ENCODE results near the gene DNAI1. TPM values are rescaled to one million over a fixed set of nuclear protein-coding genes. Genes with fewer than 3 reads are reported as not detected.

The DNAI1 gene
- total and polyA plus RNA-seq, 2 of the 13 experiments (the other 11 are each of a cell fraction or from before 2014, with no cell fraction given) = not detected

DNA sequence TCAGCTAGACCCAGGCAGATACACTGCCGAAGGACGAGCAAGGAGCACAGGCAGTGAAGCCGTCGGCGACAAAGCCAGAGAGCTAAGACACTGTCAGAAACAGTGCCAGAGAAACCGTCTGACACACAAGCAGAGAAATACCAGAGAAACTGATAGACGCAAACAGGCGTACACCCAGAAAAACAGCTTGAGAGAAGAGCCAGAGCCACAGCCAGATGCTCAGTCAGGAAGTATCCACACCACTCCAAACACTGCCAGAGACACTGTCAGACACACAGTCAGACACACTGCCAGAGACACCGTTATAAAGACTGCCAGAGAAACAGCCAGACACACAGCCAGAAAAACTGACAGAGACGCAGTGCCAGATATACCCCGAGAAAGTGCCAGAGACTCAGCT, 111.8 kb downstream of the DNAI1 start:
- WGBS (ENCODE audit: low lambda C conversion rate) = 27% methylated on average over 11 of the region's 11 CpGs
- DNase-seq (ENCODE audit: low spot score) (no peak), ATAC-seq (no peak), FAIRE-seq (no peak)
- H3K36me3 ChIP-seq (replicated peaks in 1 of 2; ENCODE audit: control insufficient read depth in 1 of 2, insufficient read depth in 2 of 2, low read length in 2 of 2) = no peaks in the 10 kb centered on the region
- H3K9ac ChIP-seq (ENCODE audit: insufficient read depth, low read depth, low read length) = no peak overlapping the region
- TF ChIP-seq TEAD3 (CRISPR knock-in tag; optimal IDR thresholded peaks at IDR 0.05; ENCODE audit: borderline replicate concordance) (no peak), ZNF383 (CRISPR knock-in tag; IDR thresholded peaks at IDR 0.05; ENCODE audit: borderline replicate concordance) (no peak), TBL1XR1 (IDR thresholded peaks at IDR 0.05; ENCODE audit: borderline replicate concordance, low read length, partially characterized antibody) (no peak), ZFP41 (CRISPR knock-in tag; IDR thresholded peaks at IDR 0.05; ENCODE audit: borderline replicate concordance) (no peak), ATRX (CRISPR knock-in tag; IDR thresholded peaks at IDR 0.05; ENCODE audit: borderline replicate concordance) (no peak), ZNF775 (CRISPR knock-in tag; IDR thresholded peaks at IDR 0.05; ENCODE audit: borderline replicate concordance) (no peak), FOXA1 (IDR thresholded peaks at IDR 0.05) (no peak), FOXA1 (CRISPR knock-in tag; IDR thresholded peaks at IDR 0.05) (no peak), ZNF121 (CRISPR knock-in tag; IDR thresholded peaks at IDR 0.05) (no peak), ESRRA (CRISPR knock-in tag; IDR thresholded peaks at IDR 0.05; ENCODE audit: low read depth) (no peak), SAFB2 (CRISPR knock-in tag; IDR thresholded peaks at IDR 0.05; ENCODE audit: borderline replicate concordance, low read depth) (no peak), BCL6 (CRISPR knock-in tag; IDR thresholded peaks at IDR 0.05) (no peak), MXD4 (CRISPR knock-in tag; IDR thresholded peaks at IDR 0.05) (no peak), KLF16 (CRISPR knock-in tag; IDR thresholded peaks at IDR 0.05) (no peak)
- TF ChIP-seq, protein P1, sequence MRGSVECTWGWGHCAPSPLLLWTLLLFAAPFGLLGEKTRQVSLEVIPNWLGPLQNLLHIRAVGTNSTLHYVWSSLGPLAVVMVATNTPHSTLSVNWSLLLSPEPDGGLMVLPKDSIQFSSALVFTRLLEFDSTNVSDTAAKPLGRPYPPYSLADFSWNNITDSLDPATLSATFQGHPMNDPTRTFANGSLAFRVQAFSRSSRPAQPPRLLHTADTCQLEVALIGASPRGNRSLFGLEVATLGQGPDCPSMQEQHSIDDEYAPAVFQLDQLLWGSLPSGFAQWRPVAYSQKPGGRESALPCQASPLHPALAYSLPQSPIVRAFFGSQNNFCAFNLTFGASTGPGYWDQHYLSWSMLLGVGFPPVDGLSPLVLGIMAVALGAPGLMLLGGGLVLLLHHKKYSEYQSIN (CRISPR knock-in tag; IDR thresholded peaks at IDR 0.05; ENCODE audit: borderline replicate concordance) = no peak
- TF ChIP-seq, protein P2, sequence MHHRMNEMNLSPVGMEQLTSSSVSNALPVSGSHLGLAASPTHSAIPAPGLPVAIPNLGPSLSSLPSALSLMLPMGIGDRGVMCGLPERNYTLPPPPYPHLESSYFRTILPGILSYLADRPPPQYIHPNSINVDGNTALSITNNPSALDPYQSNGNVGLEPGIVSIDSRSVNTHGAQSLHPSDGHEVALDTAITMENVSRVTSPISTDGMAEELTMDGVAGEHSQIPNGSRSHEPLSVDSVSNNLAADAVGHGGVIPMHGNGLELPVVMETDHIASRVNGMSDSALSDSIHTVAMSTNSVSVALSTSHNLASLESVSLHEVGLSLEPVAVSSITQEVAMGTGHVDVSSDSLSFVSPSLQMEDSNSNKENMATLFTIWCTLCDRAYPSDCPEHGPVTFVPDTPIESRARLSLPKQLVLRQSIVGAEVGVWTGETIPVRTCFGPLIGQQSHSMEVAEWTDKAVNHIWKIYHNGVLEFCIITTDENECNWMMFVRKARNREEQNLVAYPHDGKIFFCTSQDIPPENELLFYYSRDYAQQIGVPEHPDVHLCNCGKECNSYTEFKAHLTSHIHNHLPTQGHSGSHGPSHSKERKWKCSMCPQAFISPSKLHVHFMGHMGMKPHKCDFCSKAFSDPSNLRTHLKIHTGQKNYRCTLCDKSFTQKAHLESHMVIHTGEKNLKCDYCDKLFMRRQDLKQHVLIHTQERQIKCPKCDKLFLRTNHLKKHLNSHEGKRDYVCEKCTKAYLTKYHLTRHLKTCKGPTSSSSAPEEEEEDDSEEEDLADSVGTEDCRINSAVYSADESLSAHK (CRISPR knock-in tag; IDR thresholded peaks at IDR 0.05; ENCODE audit: borderline replicate concordance) = no peak
- TF ChIP-seq, protein P3, sequence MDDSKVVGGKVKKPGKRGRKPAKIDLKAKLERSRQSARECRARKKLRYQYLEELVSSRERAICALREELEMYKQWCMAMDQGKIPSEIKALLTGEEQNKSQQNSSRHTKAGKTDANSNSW (CRISPR knock-in tag; IDR thresholded peaks at IDR 0.05; ENCODE audit: borderline replicate concordance) = no peak
- intact Hi-C loops (cut with micrococcal nuclease; ENCODE audit: unreplicated experiment) = no loop called here
- POLR2A ChIA-PET = no interaction called here
- BruUV-seq (replicated peaks) = no TSS peak
- H3K27ac ChIP-seq (ENCODE audit: extremely low read length, insufficient read depth, low read length) = no peak overlapping the region
- CTCF ChIA-PET (ENCODE audit: low intra/inter-chr PET ratio, low total read pairs) = no interaction called here
- no peak overlapping the region for H2AFZ ChIP-seq (ENCODE audit: low read length)
- H3K79me2 ChIP-seq (ENCODE audit: insufficient read depth, low read length) = no peaks in the 10 kb centered on the region
- H4K20me1 ChIP-seq (ENCODE audit: insufficient read depth, low read length) = no peaks in the 10 kb centered on the region
- H3K4me3 ChIP-seq (replicated peaks in 1 of 3; ENCODE audit: insufficient read depth in 1 of 3, low read depth in 2 of 3, low read length in 3 of 3) = no peak overlapping the region
- no peak overlapping the region for H3K4me2 ChIP-seq (ENCODE audit: low read depth, low read length)
- in situ Hi-C loops (cut with HindIII; ENCODE audit: extremely low pct_ligation_motif_present, low pct_unique_long_range_greater_than_20kb) = no loop called here
- H3K4me1 ChIP-seq (ENCODE audit: insufficient read depth, low read length) = no peaks in the 10 kb centered on the region
- peaks cover 9 to 81% of the 10 kb centered on the region in 2 experiments for H3K27me3 ChIP-seq (ENCODE audit: control insufficient read depth in 1 of 2, insufficient read depth in 2 of 2, low read length in 2 of 2)
- no peaks in the 10 kb centered on the region for H3K9me3 ChIP-seq (ENCODE audit: low read length)

All from HepG2 (cell line).